ENCODE data around the gene REX1BD.
A peak's percentile ranks its signal among the peaks of the same experiment; 100 is the strongest.
"Not testable (repeated sequence)": the region's sequence is repeated elsewhere in the genome, so short reads cannot be mapped to it uniquely, and the experiment has no call there.

Gene REX1BD

GRCh38 chr19:18588611-18589379 lies at the start of gene REX1BD:
Gene REX1BD (plus strand): TSS chr19:18588798. CDS start chr19:18588802, 4 bp downstream.
- Histone ChIP-seq H3K4me3 (peak within 1 kb of the TSS; percentile 49 to 93 (median 83)), H3K27ac (peak within 1 kb of the TSS; percentile 68 to 98 (median 91))

- Histone ChIP-seq H3K4me3 (no peak overlapping the region), H3K27ac (no peak overlapping the region)
These were observed 49.2 kb upstream of the REX1BD start for GRCh38 chr19:18539372-18539771.

DNA sequence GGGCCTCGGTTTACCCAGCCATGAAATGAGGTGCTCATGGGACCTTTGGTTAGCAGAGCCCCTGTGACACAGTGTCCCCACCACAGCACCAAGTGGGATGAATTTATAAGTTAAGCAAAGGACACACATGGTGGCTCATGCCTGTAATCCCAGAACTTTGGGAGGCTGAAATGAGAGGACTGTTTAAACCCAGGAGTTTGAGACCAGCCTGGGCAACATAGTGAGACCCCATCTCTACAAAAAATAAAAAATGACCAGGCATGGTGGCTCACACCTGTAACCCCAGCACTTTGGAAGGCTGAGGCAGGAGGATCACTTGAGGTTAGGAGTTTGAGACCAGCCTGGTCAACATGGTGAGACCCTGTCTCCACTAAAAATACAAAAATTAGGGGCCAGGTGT lies 48.4 kb upstream of the REX1BD start:
- H3K4me3 ChIP-seq: not testable (repeated sequence)

DNA sequence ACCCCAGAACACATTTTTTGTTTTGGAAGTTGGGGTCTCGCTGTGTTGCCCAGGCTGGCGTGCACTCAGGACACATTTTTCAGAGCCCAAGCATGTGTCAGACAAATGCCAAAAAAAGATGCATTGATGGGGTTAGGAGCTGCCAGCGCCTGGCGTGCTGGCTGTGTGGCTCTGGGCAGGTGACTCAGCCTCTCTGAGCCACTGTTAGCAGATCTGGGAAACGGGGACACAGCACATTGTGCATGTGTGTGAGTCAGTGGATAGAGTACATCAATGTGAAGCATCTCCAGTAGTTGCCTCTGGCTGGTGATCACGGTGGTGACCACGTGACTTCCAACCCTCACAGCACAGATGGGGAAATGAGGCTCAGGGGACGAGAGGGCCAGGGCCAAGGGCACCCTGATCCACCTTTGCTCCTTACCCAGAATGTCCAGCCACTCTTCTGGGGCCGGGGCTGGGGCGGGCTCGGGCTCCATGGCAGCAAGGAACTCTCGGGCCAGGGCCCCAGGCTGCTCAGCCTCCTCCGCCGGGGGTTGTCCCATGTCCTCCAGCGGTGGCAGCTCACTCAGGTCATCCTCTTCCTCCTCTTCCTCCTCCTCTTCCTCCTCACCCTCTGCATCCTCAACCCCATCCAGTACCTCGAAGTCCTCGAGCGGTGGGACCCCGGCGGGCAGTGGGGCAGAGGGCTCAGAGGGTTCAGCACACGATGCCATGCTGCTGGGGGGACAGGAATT lies 47.2 kb upstream of the REX1BD start:
- Histone ChIP-seq H3K4me3 (no peak overlapping the region), H3K27ac (peak overlapping the region in 4 of 21 experiments; percentile 87 to 95 (median 91))

More for the DNA sequence above, 48.4 kb upstream of the REX1BD start:
- H3K27ac ChIP-seq: not testable (repeated sequence)

DNA sequence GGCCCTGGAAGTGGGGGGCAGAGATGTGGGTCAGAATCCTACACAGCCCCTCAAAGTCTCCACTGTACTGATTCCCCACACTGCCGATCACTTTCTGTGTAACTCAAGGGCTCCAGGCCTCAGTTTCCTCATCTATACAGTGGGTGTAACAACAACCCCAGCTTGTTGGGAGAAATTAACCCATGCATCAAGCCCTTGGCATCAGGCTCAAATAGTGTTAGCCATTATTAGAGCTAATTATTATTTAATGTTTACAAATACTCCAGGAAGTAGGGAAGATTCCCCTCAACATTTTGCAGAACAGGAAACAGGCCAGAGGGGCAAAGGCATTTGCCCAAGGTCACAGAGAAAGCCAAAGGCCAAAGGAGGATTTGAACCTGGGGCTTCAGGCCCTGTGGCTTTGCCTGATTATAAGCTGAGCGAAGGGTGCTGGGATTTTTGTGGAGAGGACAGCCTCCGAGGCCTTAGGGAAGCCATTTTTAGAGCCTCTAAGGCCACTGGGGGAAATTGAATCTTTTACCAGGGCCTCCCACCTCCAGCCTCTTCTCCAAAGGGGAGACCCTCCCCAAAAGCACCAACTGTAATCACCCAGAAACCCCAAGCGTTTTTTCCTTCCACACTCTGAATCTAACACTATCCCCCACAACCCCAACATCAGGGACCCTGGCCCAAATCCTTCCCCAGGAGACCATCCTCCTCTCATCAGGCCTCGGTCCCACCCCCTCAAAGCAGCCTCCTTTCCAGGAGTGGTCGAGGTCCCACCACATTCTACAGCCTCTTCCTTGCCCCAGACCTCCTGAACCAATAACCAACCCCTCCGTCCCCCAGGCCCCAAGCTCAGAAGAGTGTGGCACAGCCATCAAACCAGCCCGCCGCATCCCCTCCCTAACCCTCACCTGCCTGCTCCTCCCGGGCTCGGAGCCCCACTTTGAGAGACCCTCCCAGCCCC lies 46.3 kb upstream of the REX1BD start:
- H3K27ac ChIP-seq: peak overlapping the region; percentile 86 to 97 (median 92)
- H3K4me3 ChIP-seq: peak overlapping the region; percentile 58 to 82 (median 66)

DNA sequence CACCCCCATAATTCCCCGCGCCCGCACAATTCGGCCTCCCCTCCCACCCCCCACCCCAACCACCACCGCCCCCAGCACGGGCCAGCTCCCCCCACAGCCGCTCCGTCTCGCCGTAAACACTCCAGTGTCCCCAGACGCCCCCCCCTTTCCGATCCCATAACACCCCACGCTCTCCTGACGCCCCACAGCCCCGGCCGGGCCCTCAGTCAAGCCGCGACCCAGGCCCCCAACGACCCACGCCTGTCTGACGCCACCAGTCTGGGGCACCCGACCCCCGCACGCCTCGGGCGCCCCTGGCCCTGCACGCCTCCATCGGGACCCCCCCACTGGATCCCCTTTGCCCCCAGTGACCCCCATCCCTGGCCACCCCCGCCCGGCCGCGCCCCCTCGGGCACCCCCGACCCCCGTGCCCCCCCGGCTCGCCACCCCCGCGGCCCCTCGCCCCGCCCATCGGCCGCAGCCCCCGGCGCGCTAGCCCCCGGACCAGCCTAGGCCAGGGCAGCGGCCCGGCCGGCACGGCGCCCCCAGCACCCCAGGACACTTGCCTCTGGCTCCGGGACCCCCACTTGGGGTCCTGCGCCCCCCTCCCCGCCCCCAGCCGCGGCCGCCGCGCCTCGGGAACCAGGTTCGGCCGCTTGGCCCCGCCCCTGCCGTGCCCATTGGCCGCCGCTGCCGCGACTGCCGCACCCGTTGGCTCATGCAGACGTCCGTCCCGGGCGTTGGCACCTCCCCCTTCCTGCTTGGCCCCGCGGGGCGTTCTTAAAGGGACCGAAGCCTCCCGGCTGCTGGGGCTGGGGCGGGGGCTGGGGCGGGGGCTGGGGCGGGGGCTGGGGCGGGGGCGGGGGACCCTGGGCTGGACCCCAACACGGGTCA lies 45.4 kb upstream of the REX1BD start, which contains the start of gene FKBP8:
TSS of gene FKBP8 (minus strand) at position 633 of the 873 bp plus-strand sequence. CDS start 1,603 bp downstream, outside the sequence.
- peak within 1 kb of the TSS; percentile 58 to 82 (median 66) for H3K4me3 ChIP-seq
- peak within 1 kb of the TSS; percentile 86 to 97 (median 92) for H3K27ac ChIP-seq

- H3K27ac ChIP-seq: peak overlapping the region; percentile 86 to 97 (median 92)
- peak overlapping the region; percentile 58 to 82 (median 66) for H3K4me3 ChIP-seq
These were observed 44.7 kb upstream of the REX1BD start for GRCh38 chr19:18543814-18544475.

DNA sequence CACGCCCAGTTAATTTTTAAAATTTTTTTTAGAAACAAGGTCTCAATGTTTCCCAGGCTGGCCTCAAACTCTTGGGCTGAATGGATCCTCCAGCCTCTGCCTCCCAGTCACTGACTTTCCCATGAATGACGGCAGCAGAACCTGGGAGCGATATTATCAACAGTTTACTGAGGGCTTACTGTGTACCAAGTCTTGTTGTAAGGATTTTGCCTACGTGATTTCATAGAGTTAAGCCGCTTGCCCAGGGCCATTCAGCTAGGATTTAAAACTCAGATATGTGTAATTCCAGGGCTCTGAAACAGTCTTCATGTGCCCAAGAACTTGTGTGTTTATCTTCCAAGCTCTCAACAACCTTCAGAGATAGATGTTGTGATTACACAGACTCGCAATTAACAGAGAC lies 37.0 kb upstream of the REX1BD start:
- Histone ChIP-seq H3K27ac (no peak overlapping the region), H3K4me3 (no peak overlapping the region)

GRCh38 chr19:18557411-18558201 lies 31.0 kb upstream of the REX1BD start, which contains the start of gene KXD1:
Gene KXD1 (plus strand): TSS chr19:18557870. CDS start chr19:18562057, 4,187 bp downstream.
- H3K4me3 ChIP-seq: peak within 1 kb of the TSS; percentile 58 to 100 (median 97)

DNA sequence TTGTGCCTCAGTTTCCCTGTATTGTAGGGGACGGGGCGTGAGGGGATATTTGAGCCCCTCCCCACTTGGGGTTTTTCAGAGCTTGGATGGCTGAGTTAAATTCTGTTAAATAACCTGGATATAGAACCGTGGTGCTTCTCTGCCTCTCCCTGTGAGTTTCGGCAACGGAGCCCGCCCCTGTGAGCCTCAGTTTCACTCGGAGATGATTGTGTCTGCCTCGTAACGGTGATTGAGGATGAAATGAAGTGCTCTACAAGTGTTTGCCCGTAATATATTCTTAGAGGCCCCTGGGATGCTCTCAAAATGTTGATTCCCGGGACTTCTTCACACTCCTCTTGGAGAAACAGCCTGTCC lies 30.4 kb upstream of the REX1BD start:
- H3K4me3 ChIP-seq: peak overlapping the region; percentile 58 to 100 (median 97)
- H3K27ac ChIP-seq: peak overlapping the region; percentile 77 to 98 (median 90)

More at GRCh38 chr19:18557411-18558201, 31.0 kb upstream of the REX1BD start, which contains the start of gene KXD1:
- peak within 1 kb of the TSS; percentile 77 to 98 (median 90) for H3K27ac ChIP-seq

DNA sequence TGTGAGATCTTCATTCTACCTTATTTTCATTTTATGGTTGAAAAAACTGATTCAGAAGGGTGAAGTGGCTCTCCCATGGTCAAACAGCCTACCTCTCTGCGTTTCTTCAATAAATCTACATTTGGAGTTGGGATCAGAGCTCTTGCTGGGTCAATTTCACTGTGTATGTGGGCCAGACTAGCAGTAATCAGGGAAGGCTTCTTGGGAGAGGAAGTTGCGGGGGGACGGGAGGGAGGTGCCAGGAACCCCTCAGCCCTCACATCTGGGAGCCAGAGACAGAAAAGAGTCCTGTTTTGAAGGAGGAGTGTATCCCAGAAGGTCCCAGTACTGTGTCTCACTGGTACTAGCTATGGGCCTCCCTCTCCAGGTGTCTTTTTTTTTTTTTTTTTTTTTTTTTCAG lies 30.0 kb upstream of the REX1BD start:
- peak overlapping the region; percentile 58 to 100 (median 97) for H3K4me3 ChIP-seq
- H3K27ac ChIP-seq: peak overlapping the region in 19 of 21 experiments; percentile 77 to 98 (median 91)

DNA sequence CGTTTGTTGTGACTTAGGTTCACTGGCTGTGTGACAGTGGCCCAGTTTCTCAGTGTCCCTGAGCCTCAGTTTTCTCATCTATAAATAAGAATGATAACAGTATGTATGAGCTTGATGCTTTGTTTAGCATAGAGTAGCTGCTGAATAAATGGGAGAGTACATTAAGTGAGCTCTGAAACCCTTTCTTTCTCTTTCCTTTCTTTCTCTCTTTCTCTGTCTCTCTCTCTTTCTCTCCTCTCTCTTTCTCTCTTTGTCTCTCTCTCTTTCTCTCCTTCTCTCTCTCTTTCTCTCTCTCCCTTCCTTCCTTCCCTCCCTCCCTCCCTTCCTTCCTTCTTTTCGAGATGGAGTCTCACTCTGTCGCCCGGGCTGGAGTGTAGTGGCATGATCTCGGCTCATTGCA lies 28.9 kb upstream of the REX1BD start:
- Histone ChIP-seq H3K27ac (peak overlapping the region in 3 of 21 experiments; percentile 8 to 95 (median 60)), H3K4me3 (no peak overlapping the region)

DNA sequence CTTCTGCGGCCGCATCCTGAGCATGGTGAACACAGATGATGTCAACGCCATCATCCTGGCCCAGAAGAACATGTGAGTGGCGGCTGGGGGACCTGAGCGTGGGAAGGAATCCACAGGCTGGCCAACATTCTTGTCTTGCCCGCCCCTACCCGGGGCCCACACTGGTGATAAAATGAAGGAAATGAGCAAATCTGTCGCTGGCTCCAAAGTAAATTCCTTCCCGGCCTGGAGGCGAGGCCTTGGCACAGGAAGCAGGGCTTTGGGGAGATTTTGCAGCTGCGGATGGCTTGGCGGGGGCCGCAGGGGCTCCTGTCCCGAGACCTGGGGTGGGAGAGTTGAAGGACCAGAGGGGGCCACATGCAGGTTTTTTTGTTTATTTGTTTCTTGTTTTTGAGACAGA lies 26.5 kb upstream of the REX1BD start:
- no peak overlapping the region for H3K4me3 ChIP-seq
- peak overlapping the region in 3 of 21 experiments; percentile 29 to 52 (median 40) for H3K27ac ChIP-seq

GRCh38 chr19:18566953-18567352 lies 21.6 kb upstream of the REX1BD start:
- H3K4me3 ChIP-seq: no peak overlapping the region
- H3K27ac ChIP-seq: no peak overlapping the region

DNA sequence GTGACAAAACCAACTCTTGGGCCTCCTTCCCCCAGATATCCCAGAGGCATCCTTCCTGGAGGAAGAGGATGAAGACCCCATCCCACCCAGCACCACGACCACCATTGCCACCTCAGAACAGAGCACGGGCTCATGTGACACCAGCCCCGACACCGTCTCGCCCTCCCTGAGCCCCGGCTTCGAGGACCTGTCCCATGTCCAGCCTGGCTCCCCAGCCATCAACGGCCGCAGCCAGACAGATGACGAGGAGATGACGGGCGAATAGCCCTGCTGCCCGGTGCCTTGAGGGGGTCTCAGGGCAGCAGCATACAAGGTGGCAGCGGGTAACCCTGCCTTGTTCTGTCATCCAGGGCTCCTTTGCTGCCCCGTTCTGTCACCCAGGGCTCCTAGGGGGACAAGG lies 20.2 kb upstream of the REX1BD start:
- H3K4me3 ChIP-seq: no peak overlapping the region
- no peak overlapping the region for H3K27ac ChIP-seq

DNA sequence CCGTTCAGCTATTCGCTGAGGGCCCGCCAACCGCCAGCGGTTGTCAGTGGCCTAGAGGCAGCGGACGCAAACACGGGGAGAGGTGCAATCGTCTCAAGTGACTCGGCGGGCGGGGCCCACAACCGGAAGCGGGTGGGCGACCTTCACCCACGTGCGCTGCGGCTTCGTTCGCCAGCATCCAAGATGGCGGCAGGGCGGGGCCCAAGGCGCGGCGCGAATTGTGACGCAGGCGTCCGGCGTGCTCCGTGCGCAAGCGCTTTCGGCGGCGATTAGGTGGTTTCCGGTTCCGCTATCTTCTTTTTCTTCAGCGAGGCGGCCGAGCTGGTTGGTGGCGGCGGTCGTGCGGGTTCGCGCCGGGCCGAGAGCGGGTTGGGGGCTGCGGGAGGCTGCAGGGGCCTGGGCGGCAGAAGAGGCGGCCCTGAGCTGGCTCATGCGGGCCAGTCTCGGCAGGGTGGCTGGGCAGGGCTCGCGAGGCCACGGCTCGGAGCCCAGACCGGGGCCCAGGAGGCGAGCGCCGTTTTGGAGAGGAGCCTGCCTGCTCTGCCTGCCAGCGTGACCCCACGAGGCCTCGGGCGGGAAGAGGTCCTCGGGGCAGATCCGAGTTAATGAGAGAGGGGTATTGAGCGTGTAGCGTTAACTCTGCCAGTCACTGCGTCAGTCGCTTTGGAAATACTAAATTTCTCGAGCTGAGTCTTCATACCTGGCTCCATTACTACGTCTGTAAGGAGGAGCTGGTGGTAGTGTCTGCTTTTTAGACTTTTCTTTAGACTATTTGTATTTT lies 16.8 kb upstream of the REX1BD start, which contains the start of gene UBA52:
TSS of gene UBA52 (plus strand) at position 294 of the 781 bp plus-strand sequence. CDS start 1,444 bp downstream, outside the sequence.
- Histone ChIP-seq H3K4me3 (peak within 1 kb of the TSS; percentile 75 to 99 (median 85)), H3K27ac (peak within 1 kb of the TSS; percentile 73 to 98 (median 93))
